ENCODE measurements around the gene FTSJ3. TPM values are rescaled to one million over a fixed set of nuclear protein-coding genes. Genes with fewer than 3 reads are reported as not detected.
"Not testable (repeated sequence)": the region's sequence is repeated elsewhere in the genome, so short reads cannot be mapped to it uniquely, and the experiment has no call there.

FTSJ3 gene
- polyA plus RNA-seq, 4 donors: 59.9 to 92.1 (median 62.6) TPM

- DNase-seq (ENCODE audit: low read depth in 4 of 4, low spot score in 2 of 4): no peak
Measured at GRCh38 chr17:63843910-63844677, 16.6 kb upstream of the FTSJ3 start.

GRCh38 chr17:63843387-63843888, 16.0 kb upstream of the FTSJ3 start:
- not testable (repeated sequence) for DNase-seq (ENCODE audit: low read depth in 4 of 4, low spot score in 2 of 4)

- peak; percentile 94 to 98 (median 96) for DNase-seq (ENCODE audit: low read depth in 4 of 4, low spot score in 2 of 4)
Measured at GRCh38 chr17:63842540-63843386, 15.3 kb upstream of the FTSJ3 start, which contains the start of gene SMARCD2. SMARCD2 (minus strand) TSS chr17:63842685; CDS start chr17:63842674, 11 bp downstream.

- no peak for DNase-seq (ENCODE audit: low read depth in 4 of 4, low spot score in 2 of 4)
Measured at GRCh38 chr17:63842173-63842539, 14.7 kb upstream of the FTSJ3 start.

GRCh38 chr17:63841350-63842172, 14.1 kb upstream of the FTSJ3 start:
- no peak for DNase-seq (ENCODE audit: low read depth in 4 of 4, low spot score in 2 of 4)

GRCh38 chr17:63840591-63841349, 13.3 kb upstream of the FTSJ3 start:
- DNase-seq (ENCODE audit: low read depth in 4 of 4, low spot score in 2 of 4): no peak

- DNase-seq (ENCODE audit: low read depth in 4 of 4, low spot score in 2 of 4): peak in 1 of 4 donors; percentile 48
Measured at GRCh38 chr17:63838631-63839171, 11.2 kb upstream of the FTSJ3 start.

- no peak for DNase-seq (ENCODE audit: low read depth in 4 of 4, low spot score in 2 of 4)
Measured at GRCh38 chr17:63837962-63838600, 10.6 kb upstream of the FTSJ3 start.

GRCh38 chr17:63837480-63837879, 10.0 kb upstream of the FTSJ3 start:
- DNase-seq (ENCODE audit: low read depth in 4 of 4, low spot score in 2 of 4): no peak

GRCh38 chr17:63836811-63837210, 9.3 kb upstream of the FTSJ3 start:
- DNase-seq (ENCODE audit: low read depth in 4 of 4, low spot score in 2 of 4): no peak

- DNase-seq (ENCODE audit: low read depth in 4 of 4, low spot score in 2 of 4): no peak
Measured at GRCh38 chr17:63835167-63835720, 7.8 kb upstream of the FTSJ3 start.

- no peak for DNase-seq (ENCODE audit: low read depth in 4 of 4, low spot score in 2 of 4)
Measured at GRCh38 chr17:63834431-63835166, 7.1 kb upstream of the FTSJ3 start.

GRCh38 chr17:63833741-63834373, 6.4 kb upstream of the FTSJ3 start:
- DNase-seq (ENCODE audit: low read depth in 4 of 4, low spot score in 2 of 4): no peak

- no peak for DNase-seq (ENCODE audit: low read depth in 4 of 4, low spot score in 2 of 4)
Measured at GRCh38 chr17:63833026-63833740, 5.7 kb upstream of the FTSJ3 start.

GRCh38 chr17:63832455-63832854, 5.0 kb upstream of the FTSJ3 start:
- no peak for DNase-seq (ENCODE audit: low read depth in 4 of 4, low spot score in 2 of 4)

GRCh38 chr17:63832014-63832413, 4.6 kb upstream of the FTSJ3 start:
- DNase-seq (ENCODE audit: low read depth in 4 of 4, low spot score in 2 of 4): no peak

- no peak for DNase-seq (ENCODE audit: low read depth in 4 of 4, low spot score in 2 of 4)
Measured at GRCh38 chr17:63831505-63831904, 4.0 kb upstream of the FTSJ3 start.

Measured in left renal cortex interstitium (tissue), 4 donors.